GM12873 (cell line): ENCODE results near the gene CD300LB.

Experiments
- TF ChIP-seq, protein P1 (sequence below): IDR thresholded peaks from 2 replicates; pipeline ENCODE4 v1.5.1; 2012; ENCODE audit warnings: low read depth, mild to moderate bottlenecking, moderate library complexity, low read length, control low read depth; ENCODE audit not compliant: insufficient read depth; ENCODE audit errors: missing control alignments

The CD300LB gene

GRCh38 chr17:74499992-74500391, 31.3 kb downstream of the CD300LB start:
- TF ChIP-seq, protein P1, sequence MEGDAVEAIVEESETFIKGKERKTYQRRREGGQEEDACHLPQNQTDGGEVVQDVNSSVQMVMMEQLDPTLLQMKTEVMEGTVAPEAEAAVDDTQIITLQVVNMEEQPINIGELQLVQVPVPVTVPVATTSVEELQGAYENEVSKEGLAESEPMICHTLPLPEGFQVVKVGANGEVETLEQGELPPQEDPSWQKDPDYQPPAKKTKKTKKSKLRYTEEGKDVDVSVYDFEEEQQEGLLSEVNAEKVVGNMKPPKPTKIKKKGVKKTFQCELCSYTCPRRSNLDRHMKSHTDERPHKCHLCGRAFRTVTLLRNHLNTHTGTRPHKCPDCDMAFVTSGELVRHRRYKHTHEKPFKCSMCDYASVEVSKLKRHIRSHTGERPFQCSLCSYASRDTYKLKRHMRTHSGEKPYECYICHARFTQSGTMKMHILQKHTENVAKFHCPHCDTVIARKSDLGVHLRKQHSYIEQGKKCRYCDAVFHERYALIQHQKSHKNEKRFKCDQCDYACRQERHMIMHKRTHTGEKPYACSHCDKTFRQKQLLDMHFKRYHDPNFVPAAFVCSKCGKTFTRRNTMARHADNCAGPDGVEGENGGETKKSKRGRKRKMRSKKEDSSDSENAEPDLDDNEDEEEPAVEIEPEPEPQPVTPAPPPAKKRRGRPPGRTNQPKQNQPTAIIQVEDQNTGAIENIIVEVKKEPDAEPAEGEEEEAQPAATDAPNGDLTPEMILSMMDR = no peak

- TF ChIP-seq, protein P1 = no peak
Observed at GRCh38 chr17:74497471-74497870, 33.8 kb downstream of the CD300LB start.

DNA sequence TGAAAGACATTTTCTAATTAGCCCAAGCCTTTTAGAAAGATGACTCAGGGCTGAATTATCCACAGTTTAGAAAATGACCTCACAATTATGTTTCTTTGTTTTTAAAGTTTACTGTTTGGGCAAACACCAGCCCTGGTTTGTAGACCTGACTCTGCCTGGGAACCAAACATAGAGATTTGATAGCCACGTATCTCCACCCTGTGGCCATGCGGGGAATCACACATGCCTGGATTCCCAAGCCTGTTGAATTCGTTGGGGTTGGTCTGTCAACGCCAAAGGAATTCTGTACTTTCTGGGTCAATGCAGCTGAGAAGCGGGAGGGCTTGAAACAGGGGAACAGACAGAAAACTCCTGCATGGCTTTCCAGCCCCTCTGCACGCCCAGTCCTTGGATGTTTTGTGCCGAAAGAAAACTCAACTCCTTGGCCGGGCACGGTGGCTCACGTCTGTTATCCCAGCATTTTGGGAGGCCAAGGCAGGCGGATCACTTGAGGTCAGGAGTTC, 37.9 kb downstream of the CD300LB start:
- TF ChIP-seq, protein P1 = peak; percentile 93

DNA sequence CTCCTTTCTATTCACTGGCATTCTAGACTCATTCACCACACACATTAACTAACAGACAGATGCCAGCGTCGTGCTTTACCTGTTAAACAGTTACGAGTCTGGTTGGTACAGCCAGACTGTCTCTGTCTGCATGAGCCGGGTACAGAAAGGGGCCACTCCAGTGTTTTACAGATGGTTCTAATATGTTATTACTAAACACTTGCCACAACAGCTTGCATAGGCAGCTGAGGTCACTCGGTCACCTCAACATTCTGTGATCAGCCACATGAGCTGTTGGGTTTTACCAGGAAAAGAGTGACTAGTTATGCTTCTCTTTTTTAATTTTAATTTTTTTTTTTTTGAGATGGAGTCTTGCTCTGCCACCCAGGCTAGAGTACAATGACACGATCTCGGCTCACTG, 39.6 kb downstream of the CD300LB start:
- TF ChIP-seq, protein P1 = no peak

DNA sequence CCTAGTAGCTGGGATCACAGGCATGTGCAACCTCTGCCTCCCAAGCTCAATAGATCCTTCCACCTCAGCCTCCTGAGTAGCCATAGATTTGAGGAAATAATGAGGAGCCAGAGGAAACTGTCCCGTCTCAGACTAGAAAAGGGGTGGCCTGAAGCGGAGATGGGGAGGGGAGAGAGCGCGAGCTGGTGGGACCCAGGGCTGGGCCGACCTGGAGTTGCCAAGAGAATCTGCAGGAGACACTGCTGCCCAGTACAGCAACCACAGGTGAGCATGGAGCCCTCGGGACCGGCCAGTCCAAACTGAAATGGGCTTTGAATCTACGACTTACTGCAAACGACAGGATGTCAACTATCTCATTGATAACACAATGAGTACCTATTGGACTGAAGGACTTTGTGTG, 40.6 kb downstream of the CD300LB start:
- TF ChIP-seq, protein P1 = no peak

DNA sequence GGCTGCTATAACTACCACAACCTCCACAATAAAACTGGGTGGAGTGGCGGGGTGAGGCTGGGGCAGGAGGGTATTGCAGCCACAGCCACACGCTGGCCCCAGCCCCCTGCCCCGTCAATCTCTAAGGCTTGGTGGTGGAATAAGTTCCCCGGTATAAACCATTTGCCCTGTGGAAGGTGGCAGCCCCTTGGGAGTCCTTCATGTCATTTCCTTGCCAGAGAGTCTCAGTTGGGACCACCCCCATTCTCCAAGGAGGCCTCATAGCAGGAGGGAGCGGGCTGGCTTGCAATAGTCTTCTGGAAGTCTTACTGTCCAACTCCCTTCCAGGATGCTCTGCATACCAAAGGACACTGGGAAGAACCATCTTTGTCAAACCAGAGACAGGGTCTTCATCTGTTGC, 45.4 kb downstream of the CD300LB start:
- TF ChIP-seq, protein P1 = no peak

DNA sequence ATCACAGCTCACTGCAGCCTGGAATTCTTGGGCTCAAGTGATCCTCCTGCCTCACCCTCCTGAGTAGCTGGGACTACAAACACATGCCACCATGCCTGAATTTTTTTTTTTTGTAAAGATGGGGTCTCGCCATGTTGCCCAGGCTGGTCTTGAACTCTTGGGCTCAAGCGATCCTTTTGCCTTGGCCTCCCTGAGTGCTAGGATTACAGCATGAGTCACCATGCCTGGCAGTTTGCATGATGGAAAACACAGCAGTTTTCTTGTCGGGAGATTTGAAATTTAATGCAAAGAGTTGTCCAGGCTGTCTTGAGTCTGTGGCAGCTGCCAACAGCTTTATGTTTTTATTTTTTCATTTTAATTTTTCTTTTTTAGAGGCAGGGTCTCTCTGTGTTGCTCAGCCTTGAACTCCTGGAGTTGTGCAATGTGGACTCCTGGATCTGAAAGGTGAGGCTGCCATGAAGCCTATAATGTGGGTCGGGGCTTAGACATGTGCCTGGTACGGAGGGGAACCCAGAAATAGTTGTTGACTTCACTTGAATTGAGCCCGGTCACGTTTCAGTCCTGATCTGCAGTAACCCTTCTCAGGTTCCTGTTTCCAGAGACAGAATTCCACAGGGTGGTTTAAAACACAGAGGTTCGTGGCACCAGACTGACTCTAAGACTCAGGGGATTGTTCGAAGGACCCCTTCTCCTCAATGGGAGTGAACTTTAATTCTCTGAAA, 46.1 kb downstream of the CD300LB start:
- TF ChIP-seq, protein P1 = no peak

GRCh38 chr17:74484066-74484465, 47.2 kb downstream of the CD300LB start:
- TF ChIP-seq, protein P1 = no peak
